ENCODE results near the gene CD2BP2.

DNA sequence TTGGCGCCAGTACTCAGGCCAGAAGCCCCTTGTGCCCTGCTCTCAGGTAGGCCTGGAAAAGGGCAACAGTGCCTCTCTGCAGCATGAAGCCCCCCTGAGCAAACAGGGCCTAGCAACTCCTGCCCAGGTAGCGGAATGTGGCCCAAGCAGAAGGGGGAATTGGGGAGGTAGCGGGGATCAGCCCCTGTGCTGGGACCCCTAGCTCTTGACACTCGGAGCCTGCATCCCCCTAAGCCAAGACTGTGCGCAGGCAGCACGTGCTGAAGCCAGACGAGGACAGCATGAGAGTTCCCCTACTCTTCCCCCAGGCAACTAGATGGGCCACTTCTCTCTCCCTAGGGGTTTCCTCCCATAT, 823 bp upstream of the CD2BP2 start:
- TF ChIP-seq, protein P1, sequence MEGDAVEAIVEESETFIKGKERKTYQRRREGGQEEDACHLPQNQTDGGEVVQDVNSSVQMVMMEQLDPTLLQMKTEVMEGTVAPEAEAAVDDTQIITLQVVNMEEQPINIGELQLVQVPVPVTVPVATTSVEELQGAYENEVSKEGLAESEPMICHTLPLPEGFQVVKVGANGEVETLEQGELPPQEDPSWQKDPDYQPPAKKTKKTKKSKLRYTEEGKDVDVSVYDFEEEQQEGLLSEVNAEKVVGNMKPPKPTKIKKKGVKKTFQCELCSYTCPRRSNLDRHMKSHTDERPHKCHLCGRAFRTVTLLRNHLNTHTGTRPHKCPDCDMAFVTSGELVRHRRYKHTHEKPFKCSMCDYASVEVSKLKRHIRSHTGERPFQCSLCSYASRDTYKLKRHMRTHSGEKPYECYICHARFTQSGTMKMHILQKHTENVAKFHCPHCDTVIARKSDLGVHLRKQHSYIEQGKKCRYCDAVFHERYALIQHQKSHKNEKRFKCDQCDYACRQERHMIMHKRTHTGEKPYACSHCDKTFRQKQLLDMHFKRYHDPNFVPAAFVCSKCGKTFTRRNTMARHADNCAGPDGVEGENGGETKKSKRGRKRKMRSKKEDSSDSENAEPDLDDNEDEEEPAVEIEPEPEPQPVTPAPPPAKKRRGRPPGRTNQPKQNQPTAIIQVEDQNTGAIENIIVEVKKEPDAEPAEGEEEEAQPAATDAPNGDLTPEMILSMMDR (IDR thresholded peaks at IDR 0.05), result no peak
- no peak for TF ChIP-seq POLR2A (IDR thresholded peaks at IDR 0.05)
- no peak for TF ChIP-seq POLR2AphosphoS5 (IDR thresholded peaks at IDR 0.05)
- no peak for TF ChIP-seq EP300 (IDR thresholded peaks at IDR 0.05)

Measured in upper lobe of left lung (tissue), 4 donors.